Measurements from ENCODE around the gene APOL3.
A peak's percentile ranks its signal among the peaks of the same experiment; 100 is the strongest.
"Not testable (repeated sequence)": the region's sequence is repeated elsewhere in the genome, so short reads cannot be mapped to it uniquely, and the experiment has no call there.

The APOL3 gene

GRCh38 chr22:36148411-36148810 lies 12.1 kb downstream of the APOL3 start:
- no peak for TF ChIP-seq CTCF (IDR thresholded peaks at IDR 0.05; ENCODE audit: low read depth, low read length)
- DNase-seq (ENCODE audit: extremely low read depth, low read depth), result no peak

GRCh38 chr22:36147196-36147791 lies 13.3 kb downstream of the APOL3 start:
- no peak for TF ChIP-seq CTCF (IDR thresholded peaks at IDR 0.05; ENCODE audit: low read depth, low read length)
- DNase-seq (ENCODE audit: extremely low read depth, low read depth), result no peak

- DNase-seq (ENCODE audit: extremely low read depth, low read depth), result no peak
- no peak for TF ChIP-seq CTCF (IDR thresholded peaks at IDR 0.05; ENCODE audit: low read depth, low read length)
Measured at GRCh38 chr22:36145881-36146280, 14.7 kb downstream of the APOL3 start.

- TF ChIP-seq CTCF (IDR thresholded peaks at IDR 0.05; ENCODE audit: low read depth, low read length), result peak; percentile 77
- DNase-seq (ENCODE audit: extremely low read depth, low read depth), result peak; percentile 43
Measured at GRCh38 chr22:36144886-36145541, 15.5 kb downstream of the APOL3 start.

- DNase-seq (ENCODE audit: extremely low read depth, low read depth), result no peak
- TF ChIP-seq CTCF (IDR thresholded peaks at IDR 0.05; ENCODE audit: low read depth, low read length), result no peak
Measured at GRCh38 chr22:36143956-36144355, 16.6 kb downstream of the APOL3 start.

GRCh38 chr22:36143066-36143815 lies 17.3 kb downstream of the APOL3 start:
- no peak for DNase-seq (ENCODE audit: extremely low read depth, low read depth)
- no peak for TF ChIP-seq CTCF (IDR thresholded peaks at IDR 0.05; ENCODE audit: low read depth, low read length)

GRCh38 chr22:36141481-36141880 lies 19.1 kb downstream of the APOL3 start:
- TF ChIP-seq CTCF (IDR thresholded peaks at IDR 0.05; ENCODE audit: low read depth, low read length), result no peak
- no peak for DNase-seq (ENCODE audit: extremely low read depth, low read depth)

- not testable (repeated sequence) for DNase-seq (ENCODE audit: extremely low read depth, low read depth)
Measured at GRCh38 chr22:36138709-36139108, 21.8 kb downstream of the APOL3 start.
